Measurements from ENCODE around the gene RERE.
A peak's percentile ranks its signal among the peaks of the same experiment; 100 is the strongest.
"Not testable (repeated sequence)": the region's sequence is repeated elsewhere in the genome, so short reads cannot be mapped to it uniquely, and the experiment has no call there.

The RERE gene

GRCh38 chr1:8380310-8380709, 437.1 kb downstream of the RERE start:
- not testable (repeated sequence) for DNase-seq (ENCODE audit: low read depth)

GRCh38 chr1:8379513-8380186, 437.8 kb downstream of the RERE start:
- DNase-seq (ENCODE audit: low read depth) = no peak

GRCh38 chr1:8378981-8379470, 438.4 kb downstream of the RERE start:
- no peak for DNase-seq (ENCODE audit: low read depth)

- no peak for DNase-seq (ENCODE audit: low read depth)
Observed at GRCh38 chr1:8378178-8378577, 439.3 kb downstream of the RERE start.

- no peak for DNase-seq (ENCODE audit: low read depth)
Observed at GRCh38 chr1:8377271-8377981, 440.0 kb downstream of the RERE start.

- no peak for DNase-seq (ENCODE audit: low read depth)
Observed at GRCh38 chr1:8376358-8376840, 441.0 kb downstream of the RERE start.

- no peak for DNase-seq (ENCODE audit: low read depth)
Observed at GRCh38 chr1:8374812-8375211, 442.6 kb downstream of the RERE start.

GRCh38 chr1:8374356-8374755, 443.1 kb downstream of the RERE start:
- DNase-seq (ENCODE audit: low read depth) = no peak

- peak; percentile 64 for DNase-seq (ENCODE audit: low read depth)
Observed at GRCh38 chr1:8373581-8374241, 443.7 kb downstream of the RERE start.

GRCh38 chr1:8373125-8373524, 444.3 kb downstream of the RERE start:
- no peak for DNase-seq (ENCODE audit: low read depth)

- no peak for DNase-seq (ENCODE audit: low read depth)
Observed at GRCh38 chr1:8371372-8371991, 446.0 kb downstream of the RERE start.

GRCh38 chr1:8370905-8371315, 446.5 kb downstream of the RERE start:
- no peak for DNase-seq (ENCODE audit: low read depth)

GRCh38 chr1:8370046-8370881, 447.2 kb downstream of the RERE start:
- DNase-seq (ENCODE audit: low read depth) = no peak

- DNase-seq (ENCODE audit: low read depth) = no peak
Observed at GRCh38 chr1:8368956-8369639, 448.3 kb downstream of the RERE start.

GRCh38 chr1:8367571-8368194, 449.8 kb downstream of the RERE start:
- no peak for DNase-seq (ENCODE audit: low read depth)

- DNase-seq (ENCODE audit: low read depth) = no peak
Observed at GRCh38 chr1:8365661-8366362, 451.6 kb downstream of the RERE start.

GRCh38 chr1:8364528-8365442, 452.7 kb downstream of the RERE start:
- DNase-seq (ENCODE audit: low read depth) = no peak

- no peak for DNase-seq (ENCODE audit: low read depth)
Observed at GRCh38 chr1:8363767-8364301, 453.6 kb downstream of the RERE start.
